T-helper 2 cell treated with Interferon-gamma antibody and Interleukin-4, amounts not matched to agents 5 μg/mL and 100 μg/mL, for 36 hours (primary cell): Measurements from ENCODE around the gene PDE3A.

ENCODE experiments used
- DNase-seq: peaks from one replicate; pipeline ENCODE4 v3.0.0; 2021; ENCODE audit warnings: low spot score
- H3K27ac Mint-ChIP-seq: one replicate; pipeline ENCODE4 v1.8.0; 2021; ENCODE audit warnings: mild to moderate bottlenecking, mixed read lengths
- H3K27me3 Mint-ChIP-seq: one replicate; pipeline ENCODE4 v1.8.0; 2021; ENCODE audit warnings: low read depth, mixed read lengths
- H3K36me3 Mint-ChIP-seq: one replicate; pipeline ENCODE4 v1.8.0; 2021; ENCODE audit warnings: low read depth, mixed read lengths
- H3K4me1 Mint-ChIP-seq: one replicate; pipeline ENCODE4 v1.8.0; 2021; ENCODE audit warnings: low read depth, mixed read lengths
- H3K4me3 Mint-ChIP-seq: one replicate; pipeline ENCODE4 v1.8.0; 2022; ENCODE audit warnings: mild to moderate bottlenecking, moderate library complexity, mixed read lengths
- H3K9me3 Mint-ChIP-seq: one replicate; pipeline ENCODE4 v1.8.0; 2021; ENCODE audit warnings: mixed read lengths

The PDE3A gene

DNA sequence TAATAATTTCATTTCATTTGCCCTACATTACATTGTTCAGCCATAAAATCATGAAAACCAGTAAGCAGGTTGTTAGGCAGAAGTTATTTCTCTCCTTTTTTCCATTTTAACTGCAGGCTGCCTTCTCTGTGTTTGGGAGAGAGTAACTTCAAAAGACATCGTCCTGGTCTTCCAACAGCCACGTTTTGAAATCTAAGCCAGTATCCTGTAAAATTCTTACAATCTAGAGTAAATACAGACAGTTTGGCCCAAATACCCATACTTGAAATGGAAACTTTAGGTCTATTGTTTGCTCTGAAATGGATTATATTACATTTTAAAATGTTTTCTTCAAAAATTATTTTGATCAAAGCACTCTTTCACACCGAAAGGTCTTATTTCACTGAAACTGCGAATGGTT lies 260.7 kb downstream of the PDE3A start:
- no peak overlapping the region for H3K4me3 Mint-ChIP-seq
- H3K36me3 Mint-ChIP-seq: no peaks in the 10 kb centered on the region
- no peak for DNase-seq
- H3K4me1 Mint-ChIP-seq: no peaks in the 10 kb centered on the region
- H3K27ac Mint-ChIP-seq: no peak overlapping the region
- no peaks in the 10 kb centered on the region for H3K27me3 Mint-ChIP-seq
- no peaks in the 10 kb centered on the region for H3K9me3 Mint-ChIP-seq

DNA sequence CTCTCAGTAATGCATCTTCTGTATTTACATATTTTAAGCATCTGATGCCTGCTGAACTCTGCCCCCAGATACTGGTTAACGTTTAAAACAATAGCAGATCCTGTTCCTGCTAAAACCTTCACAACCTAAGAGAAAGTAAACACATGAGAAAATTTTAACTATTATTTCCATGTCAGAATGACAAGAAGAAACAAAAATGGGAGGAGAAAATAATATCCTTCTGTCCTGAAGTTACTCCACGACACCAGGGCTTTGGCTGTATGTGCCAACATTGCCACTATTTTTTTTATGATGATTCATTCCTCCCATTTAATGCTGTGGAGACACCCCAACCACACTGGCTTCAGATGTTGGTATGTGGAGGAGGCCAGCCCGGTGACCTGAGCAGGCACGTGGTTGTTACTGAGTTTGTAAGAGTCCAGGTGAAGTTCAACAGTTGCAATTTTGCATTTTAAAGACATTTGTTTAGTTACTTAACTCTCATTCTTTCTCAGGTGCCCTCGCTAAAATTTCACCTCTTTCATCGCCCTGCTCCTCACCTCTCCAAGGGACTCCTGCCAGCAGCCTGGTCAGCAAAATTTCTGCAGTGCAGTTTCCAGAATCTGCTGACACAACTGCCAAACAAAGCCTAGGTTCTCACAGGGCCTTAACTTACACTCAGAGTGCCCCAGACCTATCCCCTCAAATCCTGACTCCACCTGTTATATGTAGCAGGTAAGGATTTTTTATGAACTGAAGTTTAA lies 261.2 kb downstream of the PDE3A start:
- no peaks in the 10 kb centered on the region for H3K36me3 Mint-ChIP-seq
- no peaks in the 10 kb centered on the region for H3K4me1 Mint-ChIP-seq
- no peaks in the 10 kb centered on the region for H3K9me3 Mint-ChIP-seq
- H3K4me3 Mint-ChIP-seq: no peak overlapping the region
- H3K27ac Mint-ChIP-seq: no peak overlapping the region
- no peak for DNase-seq
- no peaks in the 10 kb centered on the region for H3K27me3 Mint-ChIP-seq

DNA sequence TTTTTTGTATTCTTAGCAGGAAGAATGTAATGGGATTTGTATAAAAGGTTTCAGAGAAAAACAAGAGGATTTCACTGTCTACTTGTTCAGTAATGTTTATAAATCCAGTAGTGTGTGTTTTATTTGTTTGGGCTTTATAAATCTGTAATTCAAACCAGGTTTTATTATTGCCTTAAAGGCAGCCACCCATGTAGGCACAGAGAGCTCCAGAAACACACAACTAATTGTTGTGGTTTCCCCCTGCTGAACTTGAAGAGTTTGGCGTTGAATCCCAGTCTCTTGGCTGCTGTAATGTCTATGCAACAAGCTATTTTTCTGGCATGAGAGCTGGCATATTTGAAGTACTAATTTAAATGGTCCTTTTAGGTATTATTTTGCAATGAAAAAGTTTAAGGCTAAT lies 263.4 kb downstream of the PDE3A start:
- Mint-ChIP-seq H3K4me1 (no peaks in the 10 kb centered on the region), H3K27me3 (no peaks in the 10 kb centered on the region), H3K4me3 (no peak overlapping the region), H3K27ac (no peak overlapping the region), H3K9me3 (no peaks in the 10 kb centered on the region), H3K36me3 (no peaks in the 10 kb centered on the region)
- DNase-seq: no peak

DNA sequence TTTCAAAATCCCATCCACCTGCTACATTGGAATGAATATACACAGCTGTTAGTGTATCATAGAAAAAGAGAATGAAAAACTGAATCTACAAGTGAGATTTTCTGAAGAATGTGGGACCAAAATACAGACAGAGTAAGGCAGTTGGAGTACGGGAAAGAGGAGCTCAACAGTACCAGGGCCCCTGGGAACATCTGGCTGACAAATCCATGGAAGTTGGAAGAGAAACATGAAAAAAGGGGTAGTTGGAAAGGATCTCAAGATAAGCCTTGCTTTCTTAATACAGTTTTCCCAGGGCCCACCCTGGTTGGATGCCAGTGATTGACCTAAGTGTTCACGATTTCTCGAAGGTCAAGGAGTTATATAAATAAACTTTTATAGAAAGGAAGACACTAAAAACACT lies 272.8 kb downstream of the PDE3A start:
- Mint-ChIP-seq H3K36me3 (no peaks in the 10 kb centered on the region), H3K4me1 (no peaks in the 10 kb centered on the region), H3K27ac (no peak overlapping the region), H3K9me3 (no peaks in the 10 kb centered on the region), H3K4me3 (no peak overlapping the region), H3K27me3 (no peaks in the 10 kb centered on the region)
- DNase-seq: no peak

DNA sequence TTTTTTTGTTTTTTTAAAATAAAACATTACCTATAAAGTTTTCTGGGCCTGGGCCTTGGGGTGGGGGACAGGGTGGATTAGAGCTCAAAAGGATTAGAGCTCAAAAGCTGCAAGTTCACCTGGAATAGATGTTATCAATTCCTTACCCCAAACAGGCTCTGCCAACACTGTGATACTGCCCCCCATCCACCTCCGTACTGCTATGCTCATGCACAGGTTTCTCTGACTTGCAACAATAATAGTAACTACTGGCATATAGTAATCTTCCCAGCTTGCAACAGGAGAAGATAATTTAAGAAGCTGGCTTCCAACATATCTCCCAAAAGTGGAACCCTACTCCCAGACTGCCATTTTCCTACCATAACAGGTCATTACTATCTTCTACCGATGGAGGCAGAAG lies 275.5 kb downstream of the PDE3A start:
- no peaks in the 10 kb centered on the region for H3K4me1 Mint-ChIP-seq

DNA sequence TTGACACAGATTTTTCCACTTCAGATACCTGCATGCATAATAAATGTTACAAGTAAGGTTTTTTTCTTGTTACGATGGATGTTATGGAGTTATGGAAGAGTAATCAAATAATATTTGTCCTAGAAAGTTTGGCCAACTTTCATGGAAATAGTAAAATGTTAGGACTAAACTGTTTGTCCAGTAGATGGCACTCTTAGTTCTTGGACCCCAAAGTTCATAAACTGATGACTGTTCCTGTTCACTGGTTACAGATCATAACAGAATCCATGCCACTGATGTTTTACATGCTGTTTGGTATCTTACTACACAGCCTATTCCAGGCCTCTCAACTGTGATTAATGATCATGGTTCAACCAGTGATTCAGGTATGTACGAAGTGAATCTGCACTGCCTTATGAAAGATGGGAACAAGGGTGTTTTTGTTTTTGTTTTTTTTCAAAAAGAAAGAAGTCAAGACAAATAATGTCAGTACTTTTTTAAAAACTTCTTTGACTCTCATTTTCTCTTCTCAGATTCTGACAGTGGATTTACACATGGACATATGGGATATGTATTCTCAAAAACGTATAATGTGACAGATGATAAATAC lies 278.0 kb downstream of the PDE3A start:
- Mint-ChIP-seq H3K9me3 (no peaks in the 10 kb centered on the region), H3K4me1 (no peaks in the 10 kb centered on the region), H3K27ac (no peak overlapping the region)

More for the DNA sequence above, 275.5 kb downstream of the PDE3A start:
- DNase-seq: no peak
- Mint-ChIP-seq H3K27me3 (no peaks in the 10 kb centered on the region), H3K27ac (no peak overlapping the region), H3K36me3 (no peaks in the 10 kb centered on the region), H3K4me3 (no peak overlapping the region), H3K9me3 (no peaks in the 10 kb centered on the region)

DNA sequence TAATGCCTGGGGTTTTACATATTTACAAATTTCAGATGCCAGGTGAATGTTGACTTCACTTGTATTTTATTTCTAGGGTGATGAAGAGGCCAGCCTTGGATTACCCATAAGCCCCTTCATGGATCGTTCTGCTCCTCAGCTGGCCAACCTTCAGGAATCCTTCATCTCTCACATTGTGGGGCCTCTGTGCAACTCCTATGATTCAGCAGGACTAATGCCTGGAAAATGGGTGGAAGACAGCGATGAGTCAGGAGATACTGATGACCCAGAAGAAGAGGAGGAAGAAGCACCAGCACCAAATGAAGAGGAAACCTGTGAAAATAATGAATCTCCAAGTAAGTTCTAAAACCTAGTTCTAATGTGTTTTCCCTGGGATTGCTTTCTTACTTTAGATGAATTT lies 285.5 kb downstream of the PDE3A start:
- H3K4me1 Mint-ChIP-seq: no peaks in the 10 kb centered on the region
- no peaks in the 10 kb centered on the region for H3K36me3 Mint-ChIP-seq
- no peak overlapping the region for H3K27ac Mint-ChIP-seq
- no peaks in the 10 kb centered on the region for H3K27me3 Mint-ChIP-seq
- H3K4me3 Mint-ChIP-seq: no peak overlapping the region
- no peak for DNase-seq
- peaks cover 3% of the 10 kb centered on the region for H3K9me3 Mint-ChIP-seq

More for the DNA sequence above, 278.0 kb downstream of the PDE3A start:
- Mint-ChIP-seq H3K36me3 (no peaks in the 10 kb centered on the region), H3K27me3 (no peaks in the 10 kb centered on the region), H3K4me3 (no peak overlapping the region)
- DNase-seq: no peak

DNA sequence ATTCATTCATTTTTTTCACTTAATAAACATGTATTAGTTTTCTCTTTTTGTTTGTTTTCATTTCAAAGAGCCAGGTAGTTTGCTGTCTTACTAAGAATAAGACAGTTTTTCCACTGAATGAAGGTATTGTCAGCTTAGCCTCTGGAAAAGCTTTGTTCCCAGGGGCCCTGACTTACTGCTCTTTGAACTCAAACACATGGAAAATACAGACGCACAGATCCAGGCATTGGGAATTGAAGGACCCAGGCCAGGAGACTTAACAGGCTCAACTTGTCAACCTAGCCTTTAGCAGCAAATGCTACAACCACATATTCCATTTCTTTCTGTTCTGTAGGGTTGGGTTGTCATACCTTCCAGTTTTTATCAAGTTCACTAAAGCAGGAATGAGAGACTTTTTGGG lies 288.3 kb downstream of the PDE3A start:
- no peaks in the 10 kb centered on the region for H3K4me1 Mint-ChIP-seq
- DNase-seq: no peak
- H3K4me3 Mint-ChIP-seq: no peak overlapping the region
- no peaks in the 10 kb centered on the region for H3K36me3 Mint-ChIP-seq
- no peaks in the 10 kb centered on the region for H3K27me3 Mint-ChIP-seq
- no peak overlapping the region for H3K27ac Mint-ChIP-seq
- peaks cover 16% of the 10 kb centered on the region for H3K9me3 Mint-ChIP-seq

DNA sequence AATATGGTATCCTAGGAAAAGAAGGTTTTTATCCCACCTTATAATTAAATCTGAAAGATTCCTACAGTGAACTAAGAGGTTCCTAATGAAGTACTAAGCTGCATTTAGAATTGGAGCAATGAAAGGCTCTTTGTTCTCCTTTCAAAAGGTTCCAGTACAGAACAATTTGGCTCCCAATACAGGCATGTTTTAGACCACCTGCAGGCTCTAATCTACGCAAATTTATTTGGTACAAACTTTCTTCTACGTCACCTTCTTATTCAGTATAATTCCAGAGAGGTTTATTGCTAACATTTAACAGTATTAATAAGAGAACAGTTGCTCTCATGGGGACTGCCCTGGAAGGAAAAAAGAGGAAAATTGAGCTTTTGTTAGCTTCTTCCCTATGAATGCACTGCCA lies 289.2 kb downstream of the PDE3A start:
- Mint-ChIP-seq H3K27ac (no peak overlapping the region), H3K4me3 (no peak overlapping the region), H3K36me3 (no peaks in the 10 kb centered on the region), H3K27me3 (no peaks in the 10 kb centered on the region), H3K9me3 (peaks cover 24% of the 10 kb centered on the region), H3K4me1 (no peaks in the 10 kb centered on the region)
- no peak for DNase-seq

DNA sequence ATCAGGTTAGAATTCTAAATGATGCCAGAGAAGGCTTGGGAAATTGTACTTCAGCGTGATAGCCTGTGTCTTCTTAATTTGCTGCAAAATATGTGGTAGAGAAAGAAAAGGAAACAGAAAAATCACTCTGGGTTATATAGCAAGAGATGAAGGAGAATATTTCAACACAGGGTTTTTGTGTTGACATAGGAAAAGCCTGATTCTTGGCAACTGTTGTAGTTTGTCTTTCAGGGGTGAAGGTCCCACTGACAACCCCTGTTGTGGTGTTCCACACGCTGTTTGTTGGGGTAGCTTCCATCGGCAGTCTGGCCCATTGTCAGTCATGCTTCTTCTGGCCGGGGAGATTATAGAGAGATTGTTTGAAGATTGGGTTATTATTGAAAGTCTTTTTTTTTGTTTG lies 313.0 kb downstream of the PDE3A start:
- Mint-ChIP-seq H3K4me3 (no peak overlapping the region), H3K36me3 (no peaks in the 10 kb centered on the region), H3K27me3 (no peaks in the 10 kb centered on the region), H3K27ac (no peak overlapping the region), H3K4me1 (no peaks in the 10 kb centered on the region), H3K9me3 (peaks cover 8% of the 10 kb centered on the region)
- no peak for DNase-seq

DNA sequence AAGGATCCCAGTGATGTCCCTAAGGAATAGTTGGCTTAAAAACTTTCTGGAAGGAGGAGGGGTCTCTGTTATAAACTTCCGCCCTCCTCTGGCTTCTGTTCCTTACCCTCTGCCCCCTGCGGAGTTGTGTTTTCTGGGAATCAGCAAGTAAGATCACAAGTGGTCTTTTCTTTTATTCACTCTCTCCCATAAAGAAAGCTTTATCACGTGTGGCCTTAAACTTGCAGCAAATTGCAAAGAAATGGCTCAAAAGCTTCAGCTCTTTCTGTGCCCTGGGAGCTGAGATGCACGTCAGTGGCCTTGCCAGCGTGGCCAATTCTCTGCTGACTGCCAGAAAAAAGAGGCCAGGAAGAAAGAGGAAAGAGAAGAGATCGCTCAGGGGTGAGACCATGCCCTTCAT lies 326.9 kb downstream of the PDE3A start, which contains the start of gene SLCO1C1:
Gene SLCO1C1, plus strand, starts transcription at position 101 of the 400 bp plus-strand sequence. CDS start 4,245 bp downstream, outside the sequence.
- Mint-ChIP-seq H3K4me1 (no peaks in the 10 kb centered on the region), H3K36me3 (no peaks in the 10 kb centered on the region), H3K27ac (no peak within 1 kb of the TSS), H3K9me3 (no peaks in the 10 kb centered on the region), H3K27me3 (no peaks in the 10 kb centered on the region), H3K4me3 (no peak within 1 kb of the TSS)
- no peak for DNase-seq

DNA sequence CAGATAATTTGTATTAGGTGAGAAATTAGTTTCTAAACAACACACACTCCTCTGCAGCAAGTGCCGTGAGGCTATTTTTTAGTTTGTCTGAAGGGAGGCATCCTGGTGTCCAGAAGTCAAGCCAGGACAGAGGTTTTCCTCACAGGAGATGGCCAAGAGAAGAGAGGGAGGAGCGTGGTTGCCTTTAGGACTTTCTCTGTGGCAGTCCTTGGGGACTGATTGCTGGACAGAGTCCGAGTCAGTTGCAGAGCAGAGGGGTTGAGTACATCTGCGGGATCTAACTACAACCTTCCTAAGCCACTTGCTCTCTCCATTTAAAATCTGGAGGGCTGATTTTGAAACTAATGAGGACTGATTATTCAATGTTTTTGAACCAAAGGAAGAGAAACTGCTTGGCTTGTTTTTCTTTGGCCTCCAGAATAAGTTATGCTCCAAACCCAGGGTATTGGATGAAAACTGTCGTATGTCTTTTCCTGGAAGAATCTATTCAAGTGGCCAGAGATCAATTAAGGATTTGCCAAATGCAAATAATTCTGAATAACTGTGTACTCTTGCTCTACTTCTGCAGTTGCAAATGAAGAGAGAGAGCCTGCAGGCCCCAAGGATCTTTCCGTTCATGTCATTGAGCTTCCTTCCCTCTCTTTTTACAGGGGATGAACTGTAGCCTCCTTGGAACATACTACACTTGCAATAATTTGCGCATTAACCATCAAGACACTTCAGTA lies 328.0 kb downstream of the PDE3A start:
- Mint-ChIP-seq H3K27ac (no peak overlapping the region), H3K9me3 (no peaks in the 10 kb centered on the region), H3K36me3 (no peaks in the 10 kb centered on the region), H3K4me3 (no peak overlapping the region), H3K27me3 (no peaks in the 10 kb centered on the region), H3K4me1 (no peaks in the 10 kb centered on the region)
- DNase-seq: no peak

DNA sequence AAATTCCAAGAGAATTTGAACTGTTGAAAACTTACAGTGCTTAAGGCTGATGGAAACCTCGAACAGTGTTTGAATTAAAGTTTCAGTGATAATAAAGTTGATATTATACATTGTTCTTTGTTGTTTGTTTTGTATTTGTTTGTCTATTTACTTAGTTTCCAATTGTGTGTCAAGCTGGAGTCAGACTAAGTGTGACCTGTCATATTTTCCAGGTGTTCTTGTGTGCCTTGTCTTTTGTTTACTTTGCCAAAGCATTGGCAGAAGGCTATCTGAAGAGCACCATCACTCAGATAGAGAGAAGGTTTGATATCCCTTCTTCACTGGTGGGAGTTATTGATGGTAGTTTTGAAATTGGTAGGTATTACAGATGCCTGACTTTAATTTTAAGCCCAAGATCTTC lies 332.8 kb downstream of the PDE3A start:
- Mint-ChIP-seq H3K4me3 (no peak overlapping the region), H3K36me3 (no peaks in the 10 kb centered on the region), H3K27me3 (no peaks in the 10 kb centered on the region), H3K4me1 (no peaks in the 10 kb centered on the region), H3K27ac (no peak overlapping the region), H3K9me3 (no peaks in the 10 kb centered on the region)
- DNase-seq: no peak

DNA sequence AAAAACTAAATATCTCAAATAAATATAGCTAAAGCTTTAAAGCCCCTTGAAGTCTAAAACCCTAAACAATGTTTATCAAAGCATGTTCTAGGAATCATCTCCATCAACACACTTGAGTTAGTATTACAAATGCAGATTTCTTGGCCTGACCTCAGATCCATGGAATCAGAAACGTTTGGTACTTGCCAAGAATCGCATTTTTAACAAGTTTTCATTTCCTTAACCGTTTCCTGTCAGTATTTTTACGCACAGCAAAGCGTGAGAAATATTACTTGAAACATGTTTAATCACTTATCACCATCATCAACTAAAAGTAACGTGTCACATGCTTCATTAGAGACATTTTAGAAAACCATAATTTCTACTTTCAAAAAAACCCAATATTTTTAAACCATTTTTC lies 336.5 kb downstream of the PDE3A start:
- Mint-ChIP-seq H3K36me3 (no peaks in the 10 kb centered on the region), H3K9me3 (no peaks in the 10 kb centered on the region), H3K27ac (no peak overlapping the region), H3K4me1 (no peaks in the 10 kb centered on the region), H3K4me3 (no peak overlapping the region), H3K27me3 (no peaks in the 10 kb centered on the region)
- no peak for DNase-seq
